GM12801 (cell line): Measurements from ENCODE around the gene SLC26A3.

Source experiments
- CTCF ChIP-seq: IDR thresholded peaks from one replicate; pipeline ENCODE4 v1.5.1; 2011; ENCODE audit warnings: control low read depth; ENCODE audit not compliant: insufficient read length; ENCODE audit errors: extremely low read depth

The SLC26A3 gene

GRCh38 chr7:107788662-107789061 is 14.4 kb downstream of the SLC26A3 start:
- TF ChIP-seq CTCF: no peak

GRCh38 chr7:107788216-107788615 is 14.8 kb downstream of the SLC26A3 start:
- no peak for TF ChIP-seq CTCF

DNA sequence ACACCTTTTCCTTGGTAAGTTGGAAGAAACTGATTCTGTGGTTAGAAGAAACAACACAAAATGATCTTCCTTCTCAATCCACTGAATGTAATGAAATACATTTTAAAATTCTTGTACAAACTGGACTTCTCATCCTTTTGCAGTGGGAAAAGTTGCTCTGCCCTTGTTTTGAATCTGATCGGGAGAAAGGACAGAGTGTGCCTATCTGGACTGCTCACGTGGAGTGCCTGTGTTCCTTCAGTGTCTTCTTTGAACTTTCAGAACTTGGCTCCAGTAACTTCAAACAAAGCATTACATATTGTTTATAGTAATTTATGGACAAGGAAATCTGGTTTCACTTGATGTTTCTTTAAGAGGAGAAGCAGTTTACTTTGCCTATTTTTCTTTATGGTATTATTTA is 17.1 kb downstream of the SLC26A3 start:
- TF ChIP-seq CTCF: no peak

DNA sequence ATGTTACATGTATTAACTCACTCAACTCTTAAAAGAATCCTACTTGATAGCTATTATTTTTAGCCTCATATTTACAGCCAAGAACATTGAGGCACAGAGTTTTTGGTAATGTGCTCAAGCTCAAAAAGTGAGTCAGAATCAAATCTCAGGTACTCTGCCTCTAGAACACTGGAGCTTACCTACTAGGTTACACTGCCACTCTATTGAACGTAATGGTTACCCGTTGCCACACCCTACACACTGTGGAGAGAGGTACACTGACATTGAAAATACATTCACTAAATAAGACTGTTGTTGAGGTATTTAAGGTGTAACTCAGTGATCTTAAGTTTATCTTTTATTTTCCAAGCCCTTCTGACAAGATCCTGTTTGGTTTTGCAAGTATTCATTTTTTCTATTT is 17.9 kb downstream of the SLC26A3 start:
- no peak for TF ChIP-seq CTCF

DNA sequence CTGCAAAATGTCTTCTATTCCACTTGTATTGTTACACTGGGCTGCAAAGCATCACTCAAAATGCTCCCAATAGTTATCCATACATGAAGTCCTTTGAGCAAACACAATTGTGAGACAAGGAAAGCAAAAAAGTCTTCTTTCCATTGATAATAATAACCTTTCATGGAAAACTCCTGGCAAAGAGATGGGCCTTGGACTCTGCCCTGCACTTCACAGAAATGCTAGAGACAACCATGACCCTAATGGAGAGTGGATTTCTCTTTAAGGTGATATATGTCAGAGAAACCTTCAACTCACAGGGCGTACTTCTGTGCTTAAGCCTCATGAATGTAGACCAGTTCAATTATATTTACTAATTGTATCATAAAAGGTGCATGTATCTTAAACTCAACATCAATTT is 19.4 kb downstream of the SLC26A3 start:
- TF ChIP-seq CTCF: no peak

GRCh38 chr7:107782374-107782773 is 20.6 kb downstream of the SLC26A3 start:
- no peak for TF ChIP-seq CTCF

DNA sequence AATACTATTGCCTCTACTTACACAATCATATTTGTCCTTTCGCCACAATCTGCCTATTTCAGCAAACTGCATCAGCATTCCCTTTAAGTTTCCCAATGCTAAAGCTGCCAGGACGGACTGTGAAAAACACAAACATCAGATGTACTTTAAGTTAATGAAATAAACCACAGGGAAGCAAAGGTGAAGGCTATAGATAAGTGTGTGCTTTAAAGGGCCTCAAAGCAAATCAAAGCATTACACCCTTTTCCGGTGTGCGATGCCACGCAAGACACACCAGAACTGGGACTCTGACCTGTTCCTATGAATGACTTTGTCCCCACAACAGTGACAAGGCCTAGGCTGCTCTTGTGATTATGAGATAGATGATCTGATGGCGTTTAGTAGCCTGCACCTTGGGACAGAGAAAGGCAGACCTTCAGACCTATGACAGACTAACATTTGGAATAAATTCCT is 23.4 kb downstream of the SLC26A3 start:
- TF ChIP-seq CTCF: no peak

DNA sequence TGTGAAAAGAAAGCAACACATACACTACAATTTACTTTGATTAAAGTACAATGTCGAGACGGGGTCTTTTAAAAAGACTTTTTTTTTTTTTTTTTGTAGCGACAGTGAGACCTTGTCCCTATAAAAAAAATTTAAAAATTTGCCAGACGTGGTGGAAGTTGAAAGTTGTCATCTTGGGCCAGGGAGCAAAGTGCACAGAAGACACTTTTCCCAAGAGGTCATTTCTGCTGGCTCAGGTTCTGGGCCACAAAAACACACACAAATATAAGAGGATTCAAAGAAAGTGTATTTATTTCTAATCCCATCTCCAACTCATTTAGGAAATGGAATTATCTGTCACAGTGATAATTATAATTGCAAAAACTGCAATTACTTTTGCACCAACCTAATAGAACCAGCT is 24.7 kb downstream of the SLC26A3 start:
- no peak for TF ChIP-seq CTCF
